Measurements from ENCODE around the gene CD300LB.

GRCh38 chr17:74532115-74532514 lies 840 bp upstream of the CD300LB start:
- no peak for TF ChIP-seq CTCF (IDR thresholded peaks at IDR 0.05)
- TF ChIP-seq POLR2A (IDR thresholded peaks at IDR 0.05) = peak; percentile 20
- TF ChIP-seq POLR2AphosphoS5 (IDR thresholded peaks at IDR 0.05) = no peak

Data from prostate gland (tissue), 2 donors.